ENCODE results near the gene TTC12. TPM values are rescaled to one million over a fixed set of nuclear protein-coding genes. Genes with fewer than 3 reads are reported as not detected.

Gene TTC12
- total RNA-seq, 1 donor from 2014 or later = 30.4 TPM

GRCh38 chr11:113397821-113398220 is 83.4 kb downstream of the TTC12 start:
- no peak overlapping the region for H3K4me3 Mint-ChIP-seq (ENCODE audit: low read depth)
- no peak for DNase-seq (ENCODE audit: low spot score, unreplicated experiment)
- peaks cover 16% of the 10 kb centered on the region for H3K27me3 Mint-ChIP-seq
- no peaks in the 10 kb centered on the region for H3K4me1 Mint-ChIP-seq (ENCODE audit: low read depth)
- no peak for TF ChIP-seq CTCF (IDR thresholded peaks at IDR 0.05; ENCODE audit: unreplicated experiment)
- H3K9me3 Mint-ChIP-seq (ENCODE audit: low read depth) = no peaks in the 10 kb centered on the region
- H3K36me3 Mint-ChIP-seq (ENCODE audit: insufficient read depth) = no peaks in the 10 kb centered on the region
- H3K27ac Mint-ChIP-seq = no peak overlapping the region

- Mint-ChIP-seq H3K4me1 (ENCODE audit: low read depth) (no peaks in the 10 kb centered on the region), H3K9me3 (ENCODE audit: low read depth) (no peaks in the 10 kb centered on the region), H3K27me3 (peaks cover 20% of the 10 kb centered on the region), H3K36me3 (ENCODE audit: insufficient read depth) (no peaks in the 10 kb centered on the region), H3K4me3 (ENCODE audit: low read depth) (no peak overlapping the region), H3K27ac (no peak overlapping the region)
- no peak for DNase-seq (ENCODE audit: low spot score, unreplicated experiment)
- TF ChIP-seq CTCF (IDR thresholded peaks at IDR 0.05; ENCODE audit: unreplicated experiment) = no peak
Measured at GRCh38 chr11:113398669-113399430, 84.5 kb downstream of the TTC12 start.

GRCh38 chr11:113400631-113401230 is 86.3 kb downstream of the TTC12 start:
- H3K27ac Mint-ChIP-seq = no peak overlapping the region
- H3K9me3 Mint-ChIP-seq (ENCODE audit: low read depth) = no peaks in the 10 kb centered on the region
- no peaks in the 10 kb centered on the region for H3K4me1 Mint-ChIP-seq (ENCODE audit: low read depth)
- no peaks in the 10 kb centered on the region for H3K36me3 Mint-ChIP-seq (ENCODE audit: insufficient read depth)
- no peak for DNase-seq (ENCODE audit: low spot score, unreplicated experiment)
- H3K4me3 Mint-ChIP-seq (ENCODE audit: low read depth) = no peak overlapping the region
- no peak for TF ChIP-seq CTCF (IDR thresholded peaks at IDR 0.05; ENCODE audit: unreplicated experiment)
- peaks cover 30% of the 10 kb centered on the region for H3K27me3 Mint-ChIP-seq

GRCh38 chr11:113401718-113402117 is 87.3 kb downstream of the TTC12 start:
- H3K9me3 Mint-ChIP-seq (ENCODE audit: low read depth) = no peaks in the 10 kb centered on the region
- H3K4me1 Mint-ChIP-seq (ENCODE audit: low read depth) = no peaks in the 10 kb centered on the region

More at GRCh38 chr11:113401718-113402117, 87.3 kb downstream of the TTC12 start:
- Mint-ChIP-seq H3K27ac (no peak overlapping the region), H3K36me3 (ENCODE audit: insufficient read depth) (no peaks in the 10 kb centered on the region), H3K4me3 (ENCODE audit: low read depth) (no peak overlapping the region), H3K27me3 (peaks cover 30% of the 10 kb centered on the region)
- DNase-seq (ENCODE audit: low spot score, unreplicated experiment) = no peak
- no peak for TF ChIP-seq CTCF (IDR thresholded peaks at IDR 0.05; ENCODE audit: unreplicated experiment)

Measured in progenitor cell of endocrine pancreas (in vitro differentiated cells).